IMR-90 (cell line): ENCODE measurements around the gene EPN2. TPM values are rescaled to one million over a fixed set of nuclear protein-coding genes. Genes with fewer than 3 reads are reported as not detected.

Source experiments
- ATAC-seq: fragments of 200-7000 bp; cut with Tn5 transposase; 2 replicates; pipeline ENCODE4 v1.9.1; 2020; ENCODE audit warnings: low read depth, mild to moderate bottlenecking, moderate library complexity
- BruUV-seq: library from RNA; stranded (reverse); fragments of 400-500 nt; replicated peaks from 2 replicates; lab custom pipeline; 2021; lab: Mats Ljungman, UMichigan
- CTCF ChIA-PET: fragments of 300-600 bp; formaldehyde crosslinking; extraction: SDS; loops from one replicate; lab custom pipeline; 2021; ENCODE audit warnings: antibody characterized with exemption; lab: Yijun Ruan, JAX
- POLR2A ChIA-PET: fragments of 300-600 bp; sonication (Branson Sonifier 250); formaldehyde crosslinking; loops from one replicate; lab custom pipeline; 2022; ENCODE audit warnings: antibody characterized with exemption; ENCODE audit not compliant: unreplicated experiment; lab: Charles Lee
- DNase-seq: peaks from one replicate; pipeline ENCODE4 v3.0.0; 2013
- H2AFZ ChIP-seq: replicated peaks from 2 replicates; pipeline ENCODE3; 2013; ENCODE audit warnings: low read length, mild to moderate bottlenecking; ENCODE audit not compliant: poor library complexity
- H2AK5ac ChIP-seq: 2 replicates; pipeline ENCODE4 v1.6.1; 2013; ENCODE audit warnings: low read depth, low read length, inconsistent platforms
- H2AK9ac ChIP-seq: replicated peaks from 2 replicates; pipeline ENCODE3; 2013; ENCODE audit warnings: mild to moderate bottlenecking, low read depth, low read length, moderate library complexity; ENCODE audit not compliant: poor library complexity
- H2BK120ac ChIP-seq: 2 replicates; pipeline ENCODE4 v1.6.1; 2013; ENCODE audit warnings: low read depth, low read length, inconsistent platforms
- H2BK15ac ChIP-seq: 3 replicates; pipeline ENCODE4 v1.6.1; 2013; ENCODE audit warnings: low read depth, low read length, inconsistent platforms
- H2BK20ac ChIP-seq: 2 replicates; pipeline ENCODE4 v1.6.1; 2013; ENCODE audit warnings: low read depth, mild to moderate bottlenecking, inconsistent platforms, low read length, moderate library complexity
- H2BK5ac ChIP-seq: 2 replicates; pipeline ENCODE4 v1.6.1; 2013; ENCODE audit warnings: mild to moderate bottlenecking, low read depth, low read length, inconsistent platforms; ENCODE audit not compliant: poor library complexity, severe bottlenecking
- H3K14ac ChIP-seq: replicated peaks from 2 replicates; pipeline ENCODE4 v1.6.1; 2013; ENCODE audit warnings: low read depth, low read length, inconsistent platforms
- H3K18ac ChIP-seq: 2 replicates; pipeline ENCODE4 v1.6.1; 2013; ENCODE audit warnings: low read depth, low read length, control low read depth
- H3K23ac ChIP-seq: 2 replicates; pipeline ENCODE4 v1.6.1; 2013; ENCODE audit warnings: low read depth, low read length, inconsistent platforms
- H3K27ac ChIP-seq: 2 replicates; pipeline ENCODE4 v1.5.1; 2013; ENCODE audit warnings: mild to moderate bottlenecking, control low read depth, low read length; ENCODE audit not compliant: insufficient read depth
- H3K27me3 ChIP-seq: 2 replicates; pipeline ENCODE4 v1.6.1; 2013; ENCODE audit warnings: low read length; ENCODE audit not compliant: control insufficient read depth, insufficient read depth
- H3K36me3 ChIP-seq: 2 replicates; pipeline ENCODE4 v1.6.1; 2013; ENCODE audit warnings: low read length, mixed read lengths; ENCODE audit not compliant: control insufficient read depth, insufficient read depth
- H3K4ac ChIP-seq: 2 replicates; pipeline ENCODE4 v1.6.1; 2013; ENCODE audit warnings: low read depth, low read length, inconsistent platforms
- H3K4me1 ChIP-seq: 2 replicates; pipeline ENCODE4 v1.6.1; 2013; ENCODE audit warnings: low read length, mixed read lengths; ENCODE audit not compliant: control insufficient read depth, insufficient read depth
- H3K4me2 ChIP-seq: 2 replicates; pipeline ENCODE4 v1.6.1; 2013; ENCODE audit warnings: low read depth, mild to moderate bottlenecking, control low read depth, low read length, moderate library complexity
- H3K4me3 ChIP-seq: 2 replicates; pipeline ENCODE4 v1.5.1; 2013; ENCODE audit warnings: low read depth, mild to moderate bottlenecking, control low read depth, low read length, moderate library complexity; ENCODE audit not compliant: insufficient read depth
- H3K56ac ChIP-seq: 2 replicates; pipeline ENCODE4 v1.6.1; 2013; ENCODE audit warnings: low read length, inconsistent platforms; ENCODE audit not compliant: insufficient read depth; ENCODE audit errors: extremely low read depth
- H3K79me1 ChIP-seq, 2 experiments: 2 replicates each; pipeline ENCODE4 v1.6.1; 2013; ENCODE audit warnings: low read length in 2 of 2, inconsistent platforms in 1 of 2, low read depth in 1 of 2
- H3K9ac ChIP-seq: 2 replicates; pipeline ENCODE4 v1.6.1; 2013; ENCODE audit warnings: low read depth, low read length, control low read depth
- H3K9me1 ChIP-seq: 2 replicates; pipeline ENCODE4 v1.6.1; 2013; ENCODE audit warnings: low read length, inconsistent platforms; ENCODE audit not compliant: insufficient read depth
- H3K9me3 ChIP-seq: 2 replicates; pipeline ENCODE4 v1.6.1; 2013; ENCODE audit warnings: low read length; ENCODE audit not compliant: control insufficient read depth, insufficient read depth
- H4K20me1 ChIP-seq: 2 replicates; pipeline ENCODE4 v1.6.1; 2013; ENCODE audit warnings: low read length, inconsistent platforms; ENCODE audit not compliant: insufficient read depth
- H4K5ac ChIP-seq: 2 replicates; pipeline ENCODE4 v1.6.1; 2013; ENCODE audit warnings: mild to moderate bottlenecking, low read depth, low read length, control low read depth
- H4K8ac ChIP-seq, 2 experiments: 2 replicates each; pipeline ENCODE4 v1.6.1; 2013; ENCODE audit warnings: low read depth in 2 of 2, low read length in 2 of 2, control low read depth in 1 of 2, inconsistent platforms in 1 of 2
- H4K91ac ChIP-seq: 2 replicates; pipeline ENCODE4 v1.6.1; 2013; ENCODE audit warnings: low read depth, low read length, inconsistent platforms; ENCODE audit not compliant: insufficient read depth
- CTCF ChIP-seq: conservative IDR thresholded peaks from 2 replicates; pipeline ENCODE4 v1.5.1; 2012; ENCODE audit warnings: mild to moderate bottlenecking, low read depth, low read length, improper control_type of control experiment
- FOS ChIP-seq: fragments of 150-350 bp; IDR thresholded peaks from 2 replicates; pipeline ENCODE4 v1.6.1; 2016; ENCODE audit warnings: low read depth, low read length
- MAZ ChIP-seq: IDR thresholded peaks from 2 replicates; pipeline ENCODE4 v1.6.1; 2012; ENCODE audit warnings: low read depth, mild to moderate bottlenecking, low read length, improper control_type of control experiment, moderate library complexity, borderline replicate concordance
- POLR2A ChIP-seq: IDR thresholded peaks from 2 replicates; pipeline ENCODE4 v1.6.1; 2012; ENCODE audit warnings: mild to moderate bottlenecking, low read depth, low read length
- RAD21 ChIP-seq: IDR thresholded peaks from 2 replicates; pipeline ENCODE4 v1.6.1; 2012; ENCODE audit warnings: low read length, improper control_type of control experiment
- RCOR1 ChIP-seq: IDR thresholded peaks from 2 replicates; pipeline ENCODE4 v1.6.1; 2012; ENCODE audit warnings: mild to moderate bottlenecking, low read length, improper control_type of control experiment; ENCODE audit not compliant: insufficient replicate concordance
- RFX5 ChIP-seq: IDR thresholded peaks from 2 replicates; pipeline ENCODE4 v1.8.0; 2012; ENCODE audit warnings: low read depth, mild to moderate bottlenecking, low read length, moderate library complexity
- whole genome bisulfite sequencing, 2 experiments: methylation state at CpG; one replicate each; pipeline versions ENCODE4 v1.1.5 to v1.1.7; 2013; ENCODE audit warnings: missing lambda C conversion rate in 2 of 2; ENCODE audit not compliant: insufficient read length in 1 of 2; ENCODE audit errors: extremely low coverage in 2 of 2; 5-methylcytosine and 5-hydroxymethylcytosine counted together
- dilution Hi-C: fragments of 300-500 bp; cut with HindIII; formaldehyde crosslinking; loops from one replicate; pipeline ENCODE4 v1.14.3; 2018; ENCODE audit warnings: low sequenced_read_pairs; ENCODE audit not compliant: unreplicated experiment
- in situ Hi-C: fragments of 300-500 bp; cut with MboI; formaldehyde crosslinking; loops from 3 replicates; pipeline ENCODE4 v1.14.3; 2019; ENCODE audit warnings: low sequenced_read_pairs, inconsistent platforms, mixed read lengths
- intact Hi-C: fragments of 100-400 bp; cut with micrococcal nuclease; formaldehyde crosslinking; loops from 2 replicates; pipeline ENCODE4 v1.10.0; 2022
- polyA plus RNA-seq, 3 experiments: library from polyadenylated mRNA; depleted of rRNA; stranded (reverse); fragments of >200 nt; gene quantifications; 2 replicates each; pipeline ENCODE4 v1.2.3, GENCODE V29; 2012; ENCODE audit warnings: low replicate concordance in 1 of 3
- total RNA-seq: library from RNA; depleted of rRNA; stranded (reverse); fragments of >200 nt; gene quantifications from 2 replicates; pipeline ENCODE4 v1.2.3, GENCODE V29; 2012
- TF ChIP-seq, protein P1 (sequence below): fragments of 150-350 bp; IDR thresholded peaks from 2 replicates; pipeline ENCODE4 v1.6.1; 2017; ENCODE audit warnings: mild to moderate bottlenecking, antibody characterized with exemption, low read length, low read depth

Gene EPN2
- total and polyA plus RNA-seq, 2 of the 4 experiments (the other 2 are of a cell fraction) = 14.9 to 25.3 TPM

DNA sequence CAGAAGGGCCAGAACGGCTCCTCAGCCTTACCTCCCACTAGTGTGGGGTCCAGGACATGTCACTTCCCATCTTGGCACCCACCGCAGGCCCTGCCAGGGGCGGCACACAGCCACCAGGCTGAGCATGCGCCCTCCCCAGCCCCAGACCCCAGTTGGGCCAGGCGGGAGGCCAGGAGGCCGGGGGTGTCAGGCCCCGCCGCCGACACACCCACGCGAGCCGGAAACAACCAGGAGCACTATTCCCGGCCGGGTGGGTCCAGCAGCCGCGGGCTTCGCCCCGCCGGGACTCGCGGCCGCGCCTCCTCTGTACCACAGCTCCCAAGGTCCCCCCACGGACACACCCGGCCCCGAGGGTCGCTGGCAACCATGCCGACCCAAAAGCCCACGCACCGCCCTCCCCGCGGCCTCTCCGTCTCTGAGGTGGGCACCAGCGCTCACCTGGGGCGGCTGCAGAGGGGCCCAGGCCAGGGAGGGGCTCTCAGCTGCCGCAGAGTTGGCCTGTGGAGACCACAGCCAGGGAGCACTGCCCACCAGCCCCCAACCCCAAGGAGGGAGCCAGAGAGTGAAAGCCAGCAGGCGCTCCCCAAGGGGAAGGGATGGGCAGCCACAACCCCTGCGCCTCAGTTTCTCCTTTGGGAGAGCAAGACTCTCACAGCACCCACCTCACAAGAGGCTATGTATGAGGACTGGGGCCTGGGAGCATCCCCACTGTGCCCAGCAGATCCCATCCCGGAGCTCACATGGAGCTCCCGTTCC is 107.3 kb downstream of the EPN2 start:
- H3K27ac ChIP-seq = no peak overlapping the region
- no peaks in the 10 kb centered on the region for H3K9me3 ChIP-seq
- no peak overlapping the region for H4K5ac ChIP-seq
- no peak overlapping the region for H4K8ac ChIP-seq
- H3K4me2 ChIP-seq = no peak overlapping the region
- no peak overlapping the region for H2AFZ ChIP-seq
- POLR2A ChIA-PET = no interaction called here
- no peak overlapping the region for H2BK5ac ChIP-seq
- H3K4ac ChIP-seq = no peak overlapping the region
- H2BK20ac ChIP-seq = no peak overlapping the region
- H3K9ac ChIP-seq = no peak overlapping the region
- no peaks in the 10 kb centered on the region for H3K27me3 ChIP-seq
- H2BK120ac ChIP-seq = no peak overlapping the region
- H3K79me1 ChIP-seq = peaks cover 0 to 4% of the 10 kb centered on the region in 2 experiments; a peak in 1 of 4 replicates
- no peak overlapping the region for H3K23ac ChIP-seq
- H3K14ac ChIP-seq = no peak overlapping the region
- dilution Hi-C loops = no loop called here
- H3K56ac ChIP-seq = no peak overlapping the region
- CTCF ChIA-PET = no interaction called here
- H3K9me1 ChIP-seq = peaks cover 24% of the 10 kb centered on the region
- no peak overlapping the region for H2AK5ac ChIP-seq
- no peak for ATAC-seq
- no peak overlapping the region for H3K18ac ChIP-seq
- no peak overlapping the region for H4K91ac ChIP-seq
- H2AK9ac ChIP-seq = no peak overlapping the region
- H4K20me1 ChIP-seq = peaks cover 8% of the 10 kb centered on the region
- H2BK15ac ChIP-seq = no peak overlapping the region
- H3K4me3 ChIP-seq = no peak overlapping the region
- TF ChIP-seq CTCF (no peak), RAD21 (no peak), RCOR1 (no peak), FOS (no peak), POLR2A (no peak), RFX5 (no peak), MAZ (no peak)
- TF ChIP-seq, protein P1, sequence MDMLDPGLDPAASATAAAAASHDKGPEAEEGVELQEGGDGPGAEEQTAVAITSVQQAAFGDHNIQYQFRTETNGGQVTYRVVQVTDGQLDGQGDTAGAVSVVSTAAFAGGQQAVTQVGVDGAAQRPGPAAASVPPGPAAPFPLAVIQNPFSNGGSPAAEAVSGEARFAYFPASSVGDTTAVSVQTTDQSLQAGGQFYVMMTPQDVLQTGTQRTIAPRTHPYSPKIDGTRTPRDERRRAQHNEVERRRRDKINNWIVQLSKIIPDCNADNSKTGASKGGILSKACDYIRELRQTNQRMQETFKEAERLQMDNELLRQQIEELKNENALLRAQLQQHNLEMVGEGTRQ = no peak
- H3K4me1 ChIP-seq = peaks cover 26% of the 10 kb centered on the region
- 91% methylated on average over 18 of the region's 40 CpGs; no CpG with 5 or more reads in 1 of the 2 experiments for WGBS, 2 experiments
- in situ Hi-C loops = no loop called here
- DNase-seq = no peak
- intact Hi-C loops = no loop called here
- H3K36me3 ChIP-seq = no peaks in the 10 kb centered on the region
- no TSS peak for BruUV-seq
